Fibroblast of skin of left quadriceps (primary cell): Measurements from ENCODE around the gene ZNF521.
A peak's percentile ranks its signal among the peaks of the same experiment; 100 is the strongest.

Experiments used
- DNase-seq, 2 experiments: peaks; one replicate each; pipeline ENCODE4 v3.0.0-alpha.2; 2013; ENCODE audit warnings: low read depth in 2 of 2

ZNF521 gene

GRCh38 chr18:25335676-25336075 is 16.3 kb downstream of the ZNF521 start:
- DNase-seq: no peak

- DNase-seq: no peak
Observed at GRCh38 chr18:25335062-25335461, 16.9 kb downstream of the ZNF521 start.

GRCh38 chr18:25334588-25334987 is 17.4 kb downstream of the ZNF521 start:
- DNase-seq: no peak

GRCh38 chr18:25332002-25332401 is 20.0 kb downstream of the ZNF521 start:
- DNase-seq: no peak

- no peak for DNase-seq
Observed at GRCh38 chr18:25329783-25330182, 22.2 kb downstream of the ZNF521 start.

- DNase-seq: no peak
Observed at GRCh38 chr18:25327584-25327983, 24.4 kb downstream of the ZNF521 start.

- DNase-seq: no peak
Observed at GRCh38 chr18:25326361-25326952, 25.5 kb downstream of the ZNF521 start.

GRCh38 chr18:25322806-25323205 is 29.2 kb downstream of the ZNF521 start:
- DNase-seq: no peak

GRCh38 chr18:25316381-25317018 is 35.5 kb downstream of the ZNF521 start:
- DNase-seq: no peak

- DNase-seq: peak in 1 of 2 experiments; percentile 17
Observed at GRCh38 chr18:25314838-25315190, 37.2 kb downstream of the ZNF521 start.

- DNase-seq: no peak
Observed at GRCh38 chr18:25314151-25314837, 37.7 kb downstream of the ZNF521 start.

GRCh38 chr18:25313268-25313667 is 38.7 kb downstream of the ZNF521 start:
- DNase-seq: no peak

GRCh38 chr18:25310045-25310444 is 41.9 kb downstream of the ZNF521 start:
- DNase-seq: peak in 1 of 2 experiments; percentile 56

GRCh38 chr18:25308381-25308780 is 43.6 kb downstream of the ZNF521 start:
- DNase-seq: no peak

GRCh38 chr18:25307192-25307591 is 44.8 kb downstream of the ZNF521 start:
- no peak for DNase-seq

GRCh38 chr18:25306671-25307070 is 45.3 kb downstream of the ZNF521 start:
- no peak for DNase-seq

- no peak for DNase-seq
Observed at GRCh38 chr18:25305584-25305983, 46.4 kb downstream of the ZNF521 start.

- DNase-seq: no peak
Observed at GRCh38 chr18:25300492-25300891, 51.5 kb downstream of the ZNF521 start.

- DNase-seq: peak in 1 of 2 experiments; percentile 66
Observed at GRCh38 chr18:25299426-25300300, 52.3 kb downstream of the ZNF521 start.

GRCh38 chr18:25298853-25299274 is 53.1 kb downstream of the ZNF521 start:
- DNase-seq: peak in 1 of 2 experiments; percentile 65

- DNase-seq: no peak
Observed at GRCh38 chr18:25295624-25296138, 56.3 kb downstream of the ZNF521 start.

- DNase-seq: no peak
Observed at GRCh38 chr18:25291150-25291549, 60.8 kb downstream of the ZNF521 start.
